Measurements from ENCODE around the gene TEX48.
A peak's percentile ranks its signal among the peaks of the same experiment; 100 is the strongest.

TEX48 gene

DNA sequence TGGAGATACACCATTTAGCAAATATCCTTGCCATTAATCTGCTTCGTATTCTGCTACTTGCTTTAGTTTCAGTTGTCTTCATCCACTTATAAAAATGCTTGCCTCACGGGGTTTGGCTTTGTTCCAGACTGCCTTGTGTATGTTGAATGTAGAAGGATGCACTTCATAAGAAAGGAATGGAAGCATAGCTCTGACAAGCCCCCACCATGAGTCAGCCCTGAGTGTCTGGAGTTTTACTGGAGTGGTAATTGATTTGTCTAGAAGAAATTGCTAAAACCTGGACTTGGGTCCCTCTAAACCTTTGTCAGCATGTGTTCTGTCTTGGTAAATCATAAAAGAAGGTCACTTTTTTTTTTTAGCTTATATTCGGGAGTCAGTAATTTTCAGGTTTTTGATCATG is 4.6 kb downstream of the TEX48 start (continued):
- TF ChIP-seq PRDM4 (tag by site-specific recombination; IDR thresholded peaks at IDR 0.05): no peak
- TF ChIP-seq, protein P1, sequence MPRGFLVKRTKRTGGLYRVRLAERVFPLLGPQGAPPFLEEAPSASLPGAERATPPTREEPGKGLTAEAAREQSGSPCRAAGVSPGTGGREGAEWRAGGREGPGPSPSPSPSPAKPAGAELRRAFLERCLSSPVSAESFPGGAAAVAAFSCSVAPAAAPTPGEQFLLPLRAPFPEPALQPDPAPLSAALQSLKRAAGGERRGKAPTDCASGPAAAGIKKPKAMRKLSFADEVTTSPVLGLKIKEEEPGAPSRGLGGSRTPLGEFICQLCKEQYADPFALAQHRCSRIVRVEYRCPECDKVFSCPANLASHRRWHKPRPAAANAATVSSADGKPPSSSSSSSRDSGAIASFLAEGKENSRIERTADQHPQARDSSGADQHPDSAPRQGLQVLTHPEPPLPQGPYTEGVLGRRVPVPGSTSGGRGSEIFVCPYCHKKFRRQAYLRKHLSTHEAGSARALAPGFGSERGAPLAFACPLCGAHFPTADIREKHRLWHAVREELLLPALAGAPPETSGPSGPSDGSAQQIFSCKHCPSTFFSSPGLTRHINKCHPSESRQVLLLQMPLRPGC (tag by site-specific recombination; IDR thresholded peaks at IDR 0.05): peak; percentile 72
- TF ChIP-seq ZEB2 (tag by site-specific recombination; IDR thresholded peaks at IDR 0.05): peak; percentile 37; the same call in 1 of the 2 replicates
- no peak for TF ChIP-seq ZNF2 (tag by site-specific recombination; IDR thresholded peaks at IDR 0.05)
- peak; percentile 24; the same call in 1 of the 2 replicates for TF ChIP-seq OSR2 (tag by site-specific recombination; IDR thresholded peaks at IDR 0.05)
- no peak for TF ChIP-seq ZNF561 (tag by site-specific recombination; IDR thresholded peaks at IDR 0.05; ENCODE audit: borderline replicate concordance)
- TF ChIP-seq, protein P2, sequence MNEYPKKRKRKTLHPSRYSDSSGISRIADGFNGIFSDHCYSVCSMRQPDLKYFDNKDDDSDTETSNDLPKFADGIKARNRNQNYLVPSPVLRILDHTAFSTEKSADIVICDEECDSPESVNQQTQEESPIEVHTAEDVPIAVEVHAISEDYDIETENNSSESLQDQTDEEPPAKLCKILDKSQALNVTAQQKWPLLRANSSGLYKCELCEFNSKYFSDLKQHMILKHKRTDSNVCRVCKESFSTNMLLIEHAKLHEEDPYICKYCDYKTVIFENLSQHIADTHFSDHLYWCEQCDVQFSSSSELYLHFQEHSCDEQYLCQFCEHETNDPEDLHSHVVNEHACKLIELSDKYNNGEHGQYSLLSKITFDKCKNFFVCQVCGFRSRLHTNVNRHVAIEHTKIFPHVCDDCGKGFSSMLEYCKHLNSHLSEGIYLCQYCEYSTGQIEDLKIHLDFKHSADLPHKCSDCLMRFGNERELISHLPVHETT (tag by site-specific recombination; IDR thresholded peaks at IDR 0.05): 0 out of 2 replicates have a peak, but pooled peaks have one; percentile 52
- no peak for TF ChIP-seq ZNF704 (tag by site-specific recombination; IDR thresholded peaks at IDR 0.05)
- TF ChIP-seq ZNF530 (tag by site-specific recombination; IDR thresholded peaks at IDR 0.05; ENCODE audit: low read depth): no peak
- TF ChIP-seq SALL2 (tag by site-specific recombination; IDR thresholded peaks at IDR 0.05; ENCODE audit: borderline replicate concordance): no peak
- 0 out of 2 replicates have a peak, but pooled peaks have one; percentile 16 for TF ChIP-seq ZXDB (tag by site-specific recombination; IDR thresholded peaks at IDR 0.05)
- TF ChIP-seq ZNF391 (tag by site-specific recombination; IDR thresholded peaks at IDR 0.05; ENCODE audit: borderline replicate concordance, low read depth): no peak
- TF ChIP-seq ZNF791 (tag by site-specific recombination; IDR thresholded peaks at IDR 0.05): no peak
- TF ChIP-seq ZNF223 (tag by site-specific recombination; IDR thresholded peaks at IDR 0.05): no peak
- TF ChIP-seq ZBTB11 (tag by site-specific recombination; conservative IDR thresholded peaks at IDR 0.05; ENCODE audit: low read depth): no peak
- peak; percentile 85; the same call in 1 of the 2 replicates for TF ChIP-seq ZNF660 (tag by site-specific recombination; IDR thresholded peaks at IDR 0.05)
- peak; percentile 60; the same call in 1 of the 2 replicates for TF ChIP-seq TRIM28 (IDR thresholded peaks at IDR 0.05; ENCODE audit: borderline replicate concordance, low read length)
- peak; percentile 87 for TF ChIP-seq GLIS1 (tag by site-specific recombination; IDR thresholded peaks at IDR 0.05)
- TF ChIP-seq, protein P3, sequence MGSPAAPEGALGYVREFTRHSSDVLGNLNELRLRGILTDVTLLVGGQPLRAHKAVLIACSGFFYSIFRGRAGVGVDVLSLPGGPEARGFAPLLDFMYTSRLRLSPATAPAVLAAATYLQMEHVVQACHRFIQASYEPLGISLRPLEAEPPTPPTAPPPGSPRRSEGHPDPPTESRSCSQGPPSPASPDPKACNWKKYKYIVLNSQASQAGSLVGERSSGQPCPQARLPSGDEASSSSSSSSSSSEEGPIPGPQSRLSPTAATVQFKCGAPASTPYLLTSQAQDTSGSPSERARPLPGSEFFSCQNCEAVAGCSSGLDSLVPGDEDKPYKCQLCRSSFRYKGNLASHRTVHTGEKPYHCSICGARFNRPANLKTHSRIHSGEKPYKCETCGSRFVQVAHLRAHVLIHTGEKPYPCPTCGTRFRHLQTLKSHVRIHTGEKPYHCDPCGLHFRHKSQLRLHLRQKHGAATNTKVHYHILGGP (tag by site-specific recombination; IDR thresholded peaks at IDR 0.05): no peak
- TF ChIP-seq ZNF792 (tag by site-specific recombination; IDR thresholded peaks at IDR 0.05): no peak
- 0 out of 2 replicates have a peak, but pooled peaks have one; percentile 36 for TF ChIP-seq ZNF558 (tag by site-specific recombination; IDR thresholded peaks at IDR 0.05)
- TF ChIP-seq ZNF24 (tag by site-specific recombination; IDR thresholded peaks at IDR 0.05): 0 out of 2 replicates have a peak, but pooled peaks have one; percentile 35
- 0 out of 2 replicates have a peak, but pooled peaks have one; percentile 39 for TF ChIP-seq ZNF600 (tag by site-specific recombination; IDR thresholded peaks at IDR 0.05)

Measured in HEK293 (cell line).